HepG2 (cell line): ENCODE data around the gene THY1. TPM values are rescaled to one million over a fixed set of nuclear protein-coding genes. Genes with fewer than 3 reads are reported as not detected.

Source experiments
- ATAC-seq: fragments of 200-7000 bp; cut with Tn5 transposase; 3 replicates; pipeline ENCODE4 v1.9.1; 2020; ENCODE audit warnings: mild to moderate bottlenecking, moderate library complexity
- BruUV-seq: library from RNA; stranded (reverse); fragments of 400-500 nt; replicated peaks from 2 replicates; lab custom pipeline; 2021; lab: Mats Ljungman, UMichigan
- CTCF ChIA-PET: fragments of 300-600 bp; formaldehyde crosslinking; extraction: SDS; loops from one replicate; lab custom pipeline; 2021; ENCODE audit warnings: low total read pairs, inconsistent platforms, low intra/inter-chr PET ratio; lab: Yijun Ruan, JAX
- POLR2A ChIA-PET: fragments of 350-600 bp; sonication (Branson Sonifier 250); formaldehyde crosslinking; loops from one replicate; lab custom pipeline; 2020; ENCODE audit warnings: antibody characterized with exemption, inconsistent platforms; lab: Yijun Ruan, JAX
- DNase-seq: peaks from one replicate; pipeline ENCODE4 v3.0.0-alpha.2; 2015; ENCODE audit warnings: low spot score
- FAIRE-seq: peaks from 3 replicates; lab custom pipeline; 2011; peaks lifted over from hg19 to GRCh38; lab: Jason Lieb, UNC
- H2AFZ ChIP-seq: one replicate; pipeline ENCODE4 v1.6.1; 2011; ENCODE audit warnings: low read length, inconsistent platforms
- H3K27ac ChIP-seq: fragments of 300-600 bp; 3 replicates; pipeline ENCODE4 v1.8.0; 2011; ENCODE audit warnings: mixed run types, mild to moderate bottlenecking, mixed read lengths, low read length, inconsistent platforms; ENCODE audit not compliant: insufficient read depth; ENCODE audit errors: extremely low read length
- H3K27me3 ChIP-seq, 2 experiments: fragments of 200-600 bp in 1 of 2; 2 replicates in 1 of 2; 3 replicates in 1 of 2; pipeline versions ENCODE4 v1.6.0 to v1.8.0; 2011; ENCODE audit warnings: low read length in 2 of 2, mild to moderate bottlenecking in 2 of 2, moderate library complexity in 2 of 2, inconsistent platforms in 1 of 2; ENCODE audit not compliant: insufficient read depth in 2 of 2, control insufficient read depth in 1 of 2
- H3K36me3 ChIP-seq, 2 experiments: fragments of 200-600 bp in 1 of 2; replicated peaks in 1 of 2; 2 replicates in 1 of 2; 3 replicates in 1 of 2; pipeline versions ENCODE4 v1.5.1 to v1.8.0; 2011; ENCODE audit warnings: low read length in 2 of 2, inconsistent platforms in 1 of 2; ENCODE audit not compliant: insufficient read depth in 2 of 2, control insufficient read depth in 1 of 2
- H3K4me1 ChIP-seq: 2 replicates; pipeline ENCODE4 v1.5.1; 2012; ENCODE audit warnings: low read length, inconsistent platforms; ENCODE audit not compliant: insufficient read depth
- H3K4me2 ChIP-seq: 2 replicates; pipeline ENCODE4 v1.6.0; 2011; ENCODE audit warnings: low read depth, low read length, inconsistent platforms
- H3K4me3 ChIP-seq, 3 experiments: fragments of 200-600 bp in 1 of 3; sonication (generic), shearing (Covaris generic) in 1 of 3; replicated peaks in 1 of 3; 2 replicates each; pipeline ENCODE4 v1.5.1; 2011 to 2016; ENCODE audit warnings: low read length in 3 of 3, inconsistent platforms in 2 of 3, low read depth in 2 of 3, mild to moderate bottlenecking in 2 of 3, control low read depth in 1 of 3, mixed read lengths in 1 of 3; ENCODE audit not compliant: insufficient read depth in 1 of 3
- H3K79me2 ChIP-seq: one replicate; pipeline ENCODE4 v1.6.1; 2011; ENCODE audit warnings: low read length, inconsistent platforms; ENCODE audit not compliant: insufficient read depth
- H3K9ac ChIP-seq: 2 replicates; pipeline ENCODE4 v1.6.0; 2011; ENCODE audit warnings: mild to moderate bottlenecking, low read depth, low read length, inconsistent platforms; ENCODE audit not compliant: insufficient read depth
- H3K9me3 ChIP-seq: 2 replicates; pipeline ENCODE4 v1.5.1; 2012; ENCODE audit warnings: mild to moderate bottlenecking, low read length
- H4K20me1 ChIP-seq: 2 replicates; pipeline ENCODE4 v1.6.0; 2011; ENCODE audit warnings: inconsistent platforms, mild to moderate bottlenecking, low read length, moderate library complexity; ENCODE audit not compliant: insufficient read depth
- ATRX ChIP-seq: sonication (generic); formaldehyde crosslinking; IDR thresholded peaks from 2 replicates; pipeline ENCODE4 v1.4.0; 2020; ENCODE audit warnings: missing genetic modification reagents, borderline replicate concordance
- LCORL ChIP-seq, 2 experiments: fragments of 450-650 bp in 1 of 2; sonication (generic) in 1 of 2; formaldehyde crosslinking in 1 of 2; IDR thresholded peaks; 2 replicates each; pipeline versions ENCODE4 v1.5.0 to v1.6.1; 2017 to 2020; ENCODE audit warnings: antibody characterized with exemption in 1 of 2, missing genetic modification reagents in 1 of 2
- MBD4 ChIP-seq: IDR thresholded peaks from 2 replicates; pipeline ENCODE4 v1.6.1; 2012; ENCODE audit warnings: low read length, inconsistent platforms, borderline replicate concordance
- MXD4 ChIP-seq: IDR thresholded peaks from 2 replicates; pipeline ENCODE4 v1.6.1; 2016; ENCODE audit warnings: mild to moderate bottlenecking, missing biosample characterization, missing genetic modification reagents
- RBAK ChIP-seq: sonication (generic); formaldehyde crosslinking; IDR thresholded peaks from 2 replicates; pipeline ENCODE4 v1.5.1; 2020; ENCODE audit warnings: mild to moderate bottlenecking, missing genetic modification reagents
- TAF15 ChIP-seq: fragments of 200-400 bp; formaldehyde crosslinking; IDR thresholded peaks from one replicate; pipeline ENCODE4 v1.6.1; 2018; ENCODE audit warnings: mild to moderate bottlenecking, low read depth, low read length; ENCODE audit not compliant: poor library complexity, severe bottlenecking
- ZBTB26 ChIP-seq: IDR thresholded peaks from 2 replicates; pipeline ENCODE4 v1.6.1; 2016; ENCODE audit warnings: missing compliant biosample characterization, missing genetic modification reagents, borderline replicate concordance
- ZFP1 ChIP-seq: IDR thresholded peaks from 2 replicates; pipeline ENCODE4 v1.6.1; 2016
- ZNF350 ChIP-seq: sonication (generic); formaldehyde crosslinking; IDR thresholded peaks from 2 replicates; pipeline ENCODE4 v1.4.0; 2020; ENCODE audit warnings: mild to moderate bottlenecking, low read depth, missing genetic modification reagents, borderline replicate concordance
- ZNF530 ChIP-seq: sonication (generic); formaldehyde crosslinking; IDR thresholded peaks from 2 replicates; pipeline ENCODE4 v1.5.0; 2020; ENCODE audit warnings: low read depth, mild to moderate bottlenecking, missing genetic modification reagents
- ZNF652 ChIP-seq: IDR thresholded peaks from 2 replicates; pipeline ENCODE4 v1.6.1; 2016; ENCODE audit warnings: low read depth, borderline replicate concordance
- ZNF777 ChIP-seq: sonication (generic); formaldehyde crosslinking; IDR thresholded peaks from 2 replicates; pipeline ENCODE4 v1.4.0; 2020; ENCODE audit warnings: missing genetic modification reagents
- WGBS: methylation state at CpG from one replicate; pipeline ENCODE4 v1.1.6; 2017; ENCODE audit warnings: low lambda C conversion rate; 5-methylcytosine and 5-hydroxymethylcytosine counted together
- in situ Hi-C: cut with HindIII; loops from 2 replicates; pipeline ENCODE4 v1.10.0; 2017; ENCODE audit warnings: low pct_unique_long_range_greater_than_20kb; ENCODE audit not compliant: extremely low pct_ligation_motif_present
- intact Hi-C: fragments of 100-400 bp; cut with micrococcal nuclease; formaldehyde crosslinking; loops from one replicate; pipeline ENCODE4 v1.10.0; 2022; ENCODE audit not compliant: unreplicated experiment
- polyA plus RNA-seq, 8 experiments: library from polyadenylated mRNA; depleted of rRNA in 3 of 8; stranded (reverse) in 7 of 8; unstranded in 1 of 8; fragments of >200 nt; fragmentation: Illumina TruSeq in 4 of 8; extraction: Trizol in 4 of 8; gene quantifications; 2 replicates each; pipeline versions ENCODE4 v1.2.1 to v1.2.3, GENCODE V29; 2011 to 2016; ENCODE audit warnings: low read depth in 4 of 8, missing spikeins in 1 of 8, mixed read lengths in 1 of 8; ENCODE audit not compliant: insufficient read depth in 1 of 8
- total RNA-seq, 5 experiments: library from RNA; depleted of rRNA; stranded (reverse); fragments of >200 nt; fragmentation: Illumina TruSeq; extraction: Trizol; gene quantifications; 2 replicates each; pipeline ENCODE4 v1.2.3, GENCODE V29; 2016; ENCODE audit warnings: low read depth in 1 of 5
- TF ChIP-seq, protein P1 (sequence below): sonication (generic); formaldehyde crosslinking; IDR thresholded peaks from 2 replicates; pipeline ENCODE4 v1.5.1; 2020; ENCODE audit warnings: mild to moderate bottlenecking, missing genetic modification reagents, borderline replicate concordance

THY1 gene
- total and polyA plus RNA-seq, 2 of the 13 experiments (the other 11 are each of a cell fraction or from before 2014, with no cell fraction given), result not detected

DNA sequence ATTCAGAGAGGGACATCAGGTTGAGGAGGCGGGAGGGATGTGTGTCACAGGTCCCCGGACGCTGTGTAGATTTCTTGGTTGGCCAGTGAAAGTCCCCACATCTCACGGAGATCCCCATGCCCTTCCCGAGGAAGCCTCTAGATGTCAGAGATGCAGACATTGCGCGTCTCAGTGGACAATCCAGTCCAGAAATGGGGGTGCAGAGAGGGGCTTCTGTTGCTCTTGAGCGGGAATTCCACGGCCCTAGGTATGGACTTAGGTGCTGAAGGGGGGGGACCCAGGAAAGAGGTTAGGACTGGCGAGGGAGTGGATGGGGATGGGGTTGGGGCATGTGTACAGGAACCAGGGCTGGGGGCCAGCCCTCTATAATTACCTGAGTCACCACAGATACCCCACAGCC, 7.0 kb downstream of the THY1 start (continued):
- TF ChIP-seq, protein P1, sequence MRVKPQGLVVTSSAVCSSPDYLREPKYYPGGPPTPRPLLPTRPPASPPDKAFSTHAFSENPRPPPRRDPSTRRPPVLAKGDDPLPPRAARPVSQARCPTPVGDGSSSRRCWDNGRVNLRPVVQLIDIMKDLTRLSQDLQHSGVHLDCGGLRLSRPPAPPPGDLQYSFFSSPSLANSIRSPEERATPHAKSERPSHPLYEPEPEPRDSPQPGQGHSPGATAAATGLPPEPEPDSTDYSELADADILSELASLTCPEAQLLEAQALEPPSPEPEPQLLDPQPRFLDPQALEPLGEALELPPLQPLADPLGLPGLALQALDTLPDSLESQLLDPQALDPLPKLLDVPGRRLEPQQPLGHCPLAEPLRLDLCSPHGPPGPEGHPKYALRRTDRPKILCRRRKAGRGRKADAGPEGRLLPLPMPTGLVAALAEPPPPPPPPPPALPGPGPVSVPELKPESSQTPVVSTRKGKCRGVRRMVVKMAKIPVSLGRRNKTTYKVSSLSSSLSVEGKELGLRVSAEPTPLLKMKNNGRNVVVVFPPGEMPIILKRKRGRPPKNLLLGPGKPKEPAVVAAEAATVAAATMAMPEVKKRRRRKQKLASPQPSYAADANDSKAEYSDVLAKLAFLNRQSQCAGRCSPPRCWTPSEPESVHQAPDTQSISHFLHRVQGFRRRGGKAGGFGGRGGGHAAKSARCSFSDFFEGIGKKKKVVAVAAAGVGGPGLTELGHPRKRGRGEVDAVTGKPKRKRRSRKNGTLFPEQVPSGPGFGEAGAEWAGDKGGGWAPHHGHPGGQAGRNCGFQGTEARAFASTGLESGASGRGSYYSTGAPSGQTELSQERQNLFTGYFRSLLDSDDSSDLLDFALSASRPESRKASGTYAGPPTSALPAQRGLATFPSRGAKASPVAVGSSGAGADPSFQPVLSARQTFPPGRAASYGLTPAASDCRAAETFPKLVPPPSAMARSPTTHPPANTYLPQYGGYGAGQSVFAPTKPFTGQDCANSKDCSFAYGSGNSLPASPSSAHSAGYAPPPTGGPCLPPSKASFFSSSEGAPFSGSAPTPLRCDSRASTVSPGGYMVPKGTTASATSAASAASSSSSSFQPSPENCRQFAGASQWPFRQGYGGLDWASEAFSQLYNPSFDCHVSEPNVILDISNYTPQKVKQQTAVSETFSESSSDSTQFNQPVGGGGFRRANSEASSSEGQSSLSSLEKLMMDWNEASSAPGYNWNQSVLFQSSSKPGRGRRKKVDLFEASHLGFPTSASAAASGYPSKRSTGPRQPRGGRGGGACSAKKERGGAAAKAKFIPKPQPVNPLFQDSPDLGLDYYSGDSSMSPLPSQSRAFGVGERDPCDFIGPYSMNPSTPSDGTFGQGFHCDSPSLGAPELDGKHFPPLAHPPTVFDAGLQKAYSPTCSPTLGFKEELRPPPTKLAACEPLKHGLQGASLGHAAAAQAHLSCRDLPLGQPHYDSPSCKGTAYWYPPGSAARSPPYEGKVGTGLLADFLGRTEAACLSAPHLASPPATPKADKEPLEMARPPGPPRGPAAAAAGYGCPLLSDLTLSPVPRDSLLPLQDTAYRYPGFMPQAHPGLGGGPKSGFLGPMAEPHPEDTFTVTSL (CRISPR knock-in tag), result no peak
- no peak for TF ChIP-seq LCORL (IDR thresholded peaks at IDR 0.05)
- no peak for TF ChIP-seq LCORL (CRISPR knock-in tag; IDR thresholded peaks at IDR 0.05)

DNA sequence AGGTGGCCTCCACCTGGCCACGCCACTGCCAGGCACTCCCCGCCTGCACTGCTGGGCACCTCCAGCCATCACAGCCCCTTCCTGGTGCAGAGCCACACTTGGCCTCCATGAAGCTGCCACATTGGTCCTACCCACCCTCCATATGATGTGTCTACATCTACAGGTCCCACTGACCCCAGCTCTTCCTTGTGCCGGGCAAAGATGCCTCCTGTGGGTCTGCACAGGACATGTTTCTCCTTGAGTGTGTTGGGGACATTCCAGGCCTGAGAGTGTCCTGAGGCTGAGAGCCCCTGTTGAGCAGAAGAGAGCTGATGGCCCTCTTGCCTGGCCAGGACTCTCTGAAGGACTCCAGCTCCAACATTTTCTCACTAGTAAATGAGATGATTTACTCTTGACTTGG, 7.5 kb downstream of the THY1 start:
- H3K36me3 ChIP-seq, result no peaks in the 10 kb centered on the region
- no peak for TF ChIP-seq MXD4 (CRISPR knock-in tag)
- no peak for TF ChIP-seq ZBTB26 (CRISPR knock-in tag)
- no peak for TF ChIP-seq ZNF777 (CRISPR knock-in tag)
- TF ChIP-seq ATRX (CRISPR knock-in tag), result no peak
- TF ChIP-seq ZNF350 (CRISPR knock-in tag), result no peak
- no peak for TF ChIP-seq ZNF652 (CRISPR knock-in tag)
- no peak for TF ChIP-seq MBD4
- no peak for TF ChIP-seq TAF15
- TF ChIP-seq ZNF530 (CRISPR knock-in tag), result no peak
- no peak for TF ChIP-seq ZFP1 (CRISPR knock-in tag)
- no peak for TF ChIP-seq RBAK (CRISPR knock-in tag)
- no peak for ATAC-seq
- 100% methylated on average over 3 of the region's 3 CpGs for WGBS
- ChIA-PET CTCF (no interaction called here), POLR2A (no interaction called here)
- no peak overlapping the region for H3K4me2 ChIP-seq
- no peaks in the 10 kb centered on the region for H3K79me2 ChIP-seq
- in situ Hi-C loops (no loop called here), intact Hi-C loops (no loop called here)
- DNase-seq, result no peak
- no TSS peak for BruUV-seq
- H3K27ac ChIP-seq, result no peak overlapping the region
- no peak overlapping the region for H3K4me3 ChIP-seq
- FAIRE-seq, result no peak
- H3K27me3 ChIP-seq, result no peaks in the 10 kb centered on the region
- H3K9ac ChIP-seq, result no peak overlapping the region
- H3K4me1 ChIP-seq, result no peaks in the 10 kb centered on the region
- no peak overlapping the region for H2AFZ ChIP-seq
- no peaks in the 10 kb centered on the region for H4K20me1 ChIP-seq
- no peaks in the 10 kb centered on the region for H3K9me3 ChIP-seq
